ENCODE measurements around the gene ANKAR.

Gene ANKAR

DNA sequence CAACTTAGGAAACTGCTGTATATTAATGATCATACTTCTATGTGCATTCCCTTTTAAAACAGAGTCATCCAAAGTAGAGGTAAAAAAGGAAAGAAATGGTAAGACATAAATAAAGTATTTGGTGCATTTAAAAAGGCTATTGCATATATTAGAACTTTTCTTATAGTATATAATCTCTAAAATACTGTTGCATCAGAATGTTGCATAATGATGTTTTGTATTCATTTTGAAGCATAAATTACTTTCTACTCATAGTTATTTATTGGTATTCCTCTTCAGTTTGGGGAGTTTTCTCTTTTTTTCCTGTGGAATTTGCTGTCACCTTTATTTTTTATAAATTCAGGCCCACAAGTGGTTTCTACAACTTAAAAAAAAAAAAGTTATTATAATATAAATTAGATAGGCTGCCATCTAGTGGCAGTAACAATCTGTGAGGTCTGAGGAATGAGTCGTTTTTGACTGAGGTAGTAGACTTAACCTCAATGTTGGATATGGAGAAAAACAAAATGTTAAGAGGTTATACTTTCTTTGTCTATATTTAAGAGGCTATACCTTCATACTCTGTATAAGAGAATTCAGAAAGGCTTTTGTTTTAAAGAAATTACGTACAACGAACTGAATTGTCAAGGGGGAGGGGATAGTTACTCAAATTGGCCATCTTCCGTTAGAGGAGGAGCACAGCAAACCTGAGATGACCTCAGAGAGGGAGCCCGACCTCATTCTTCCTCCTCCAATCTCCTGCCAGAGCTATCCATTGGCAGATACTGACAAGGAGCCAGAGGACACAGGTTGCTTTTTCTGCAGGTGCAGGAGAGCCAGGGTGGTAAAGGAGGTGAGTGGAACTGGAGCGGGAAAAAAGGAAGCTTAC lies 23.8 kb downstream of the ANKAR start:
- H3K79me2 ChIP-seq (ENCODE audit: insufficient read depth, low read length), result no peaks in the 10 kb centered on the region
- no peaks in the 10 kb centered on the region for H4K20me1 ChIP-seq (ENCODE audit: low read depth, low read length)
- TF ChIP-seq EZH2phosphoT487 (conservative IDR thresholded peaks at IDR 0.05; ENCODE audit: low read length), result no peak
- TF ChIP-seq, protein P1, sequence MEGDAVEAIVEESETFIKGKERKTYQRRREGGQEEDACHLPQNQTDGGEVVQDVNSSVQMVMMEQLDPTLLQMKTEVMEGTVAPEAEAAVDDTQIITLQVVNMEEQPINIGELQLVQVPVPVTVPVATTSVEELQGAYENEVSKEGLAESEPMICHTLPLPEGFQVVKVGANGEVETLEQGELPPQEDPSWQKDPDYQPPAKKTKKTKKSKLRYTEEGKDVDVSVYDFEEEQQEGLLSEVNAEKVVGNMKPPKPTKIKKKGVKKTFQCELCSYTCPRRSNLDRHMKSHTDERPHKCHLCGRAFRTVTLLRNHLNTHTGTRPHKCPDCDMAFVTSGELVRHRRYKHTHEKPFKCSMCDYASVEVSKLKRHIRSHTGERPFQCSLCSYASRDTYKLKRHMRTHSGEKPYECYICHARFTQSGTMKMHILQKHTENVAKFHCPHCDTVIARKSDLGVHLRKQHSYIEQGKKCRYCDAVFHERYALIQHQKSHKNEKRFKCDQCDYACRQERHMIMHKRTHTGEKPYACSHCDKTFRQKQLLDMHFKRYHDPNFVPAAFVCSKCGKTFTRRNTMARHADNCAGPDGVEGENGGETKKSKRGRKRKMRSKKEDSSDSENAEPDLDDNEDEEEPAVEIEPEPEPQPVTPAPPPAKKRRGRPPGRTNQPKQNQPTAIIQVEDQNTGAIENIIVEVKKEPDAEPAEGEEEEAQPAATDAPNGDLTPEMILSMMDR (IDR thresholded peaks at IDR 0.05; ENCODE audit: insufficient read depth, low read length, poor library complexity, severe bottlenecking), result peak; percentile 57
- peak overlapping the region; percentile 64 for H3K27ac ChIP-seq (ENCODE audit: low read depth, low read length)
- H3K4me3 ChIP-seq (ENCODE audit: insufficient read depth, low read length, poor library complexity, severe bottlenecking), result peak overlapping the region; percentile 51
- peaks cover 14% of the 10 kb centered on the region; the same call in 1 of the 2 replicates for H3F3A ChIP-seq (ENCODE audit: insufficient read depth)
- peak overlapping the region; percentile 53 for H3K9ac ChIP-seq (ENCODE audit: low read length)
- H3K4me2 ChIP-seq (ENCODE audit: low read depth, low read length, poor library complexity, severe bottlenecking), result peak overlapping the region; percentile 74
- no peaks in the 10 kb centered on the region for H3K27me3 ChIP-seq (ENCODE audit: low read length)
- no peaks in the 10 kb centered on the region for H3K9me2 ChIP-seq (replicated peaks; ENCODE audit: insufficient read depth, low read length)
- no peaks in the 10 kb centered on the region for H3K36me3 ChIP-seq (ENCODE audit: low read length)
- H2AFZ ChIP-seq (ENCODE audit: low read depth, low read length, severe bottlenecking), result peak overlapping the region; percentile 93
- H3K9me3 ChIP-seq (ENCODE audit: insufficient read depth, low read length), result no peaks in the 10 kb centered on the region

DNA sequence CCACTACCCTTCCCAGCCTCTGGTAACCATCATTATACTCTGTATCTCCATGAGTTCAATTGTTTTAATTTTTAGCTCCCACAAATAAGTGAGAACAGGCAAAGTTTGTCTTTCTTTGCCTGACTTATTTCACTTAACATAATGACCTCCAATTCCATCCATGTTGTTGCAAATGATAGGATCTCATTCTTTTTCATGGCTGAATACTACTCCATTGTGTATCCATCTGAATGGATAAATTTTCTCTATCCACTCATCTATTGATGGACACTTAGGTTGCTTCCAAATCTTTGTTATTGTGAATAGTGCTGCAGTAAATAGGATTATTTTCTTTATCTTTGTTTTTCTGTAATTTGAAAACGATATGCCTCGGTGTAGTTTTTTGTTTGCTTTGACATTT lies 26.2 kb downstream of the ANKAR start:
- Histone ChIP-seq H3K36me3 (ENCODE audit: low read length) (no peaks in the 10 kb centered on the region; the same call in 1 of the 2 replicates), H2AFZ (ENCODE audit: low read depth, low read length, severe bottlenecking) (no peak overlapping the region), H3F3A (ENCODE audit: insufficient read depth) (peaks cover 14% of the 10 kb centered on the region; the same call in 1 of the 2 replicates), H3K4me3 (ENCODE audit: insufficient read depth, low read length, poor library complexity, severe bottlenecking) (no peak overlapping the region), H3K4me2 (ENCODE audit: low read depth, low read length, poor library complexity, severe bottlenecking) (no peak overlapping the region), H3K9me2 (replicated peaks; ENCODE audit: insufficient read depth, low read length) (no peaks in the 10 kb centered on the region), H3K27me3 (ENCODE audit: low read length) (no peaks in the 10 kb centered on the region), H3K9me3 (ENCODE audit: insufficient read depth, low read length) (no peaks in the 10 kb centered on the region), H3K79me2 (ENCODE audit: insufficient read depth, low read length) (no peaks in the 10 kb centered on the region), H3K9ac (ENCODE audit: low read length) (no peak overlapping the region), H4K20me1 (ENCODE audit: low read depth, low read length) (no peaks in the 10 kb centered on the region), H3K27ac (ENCODE audit: low read depth, low read length) (no peak overlapping the region)
- no peak for TF ChIP-seq EZH2phosphoT487 (conservative IDR thresholded peaks at IDR 0.05; ENCODE audit: low read length)
- TF ChIP-seq, protein P1 (IDR thresholded peaks at IDR 0.05; ENCODE audit: insufficient read depth, low read length, poor library complexity, severe bottlenecking), result no peak

DNA sequence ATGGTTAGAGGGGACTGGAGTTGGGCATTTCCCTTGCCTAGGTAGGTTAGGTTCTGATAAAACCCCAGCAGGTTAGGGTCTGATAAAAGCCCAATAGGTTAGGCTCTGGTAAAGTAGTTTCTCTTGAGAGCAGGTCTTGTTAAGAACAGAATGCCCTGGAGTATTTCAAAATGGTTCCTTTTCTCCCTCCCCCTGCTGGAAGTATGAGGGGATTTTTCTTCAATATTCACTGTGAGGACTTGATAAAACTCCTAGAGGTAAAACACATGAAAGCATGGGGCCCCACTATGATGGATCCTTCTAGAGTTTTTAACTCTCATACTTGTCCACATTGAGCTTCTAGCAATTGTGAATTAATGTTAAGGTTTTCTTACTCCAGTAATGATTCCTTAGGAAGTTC lies 27.6 kb downstream of the ANKAR start:
- Histone ChIP-seq H3K27ac (ENCODE audit: low read depth, low read length) (no peak overlapping the region), H3K4me2 (ENCODE audit: low read depth, low read length, poor library complexity, severe bottlenecking) (no peak overlapping the region), H3K9me2 (replicated peaks; ENCODE audit: insufficient read depth, low read length) (no peaks in the 10 kb centered on the region), H3K27me3 (ENCODE audit: low read length) (no peaks in the 10 kb centered on the region), H3K9ac (ENCODE audit: low read length) (no peak overlapping the region), H3K36me3 (ENCODE audit: low read length) (no peaks in the 10 kb centered on the region; the same call in 1 of the 2 replicates), H3K9me3 (ENCODE audit: insufficient read depth, low read length) (no peaks in the 10 kb centered on the region), H3K79me2 (ENCODE audit: insufficient read depth, low read length) (no peaks in the 10 kb centered on the region), H2AFZ (ENCODE audit: low read depth, low read length, severe bottlenecking) (no peak overlapping the region), H3K4me3 (ENCODE audit: insufficient read depth, low read length, poor library complexity, severe bottlenecking) (no peak overlapping the region), H4K20me1 (ENCODE audit: low read depth, low read length) (no peaks in the 10 kb centered on the region), H3F3A (ENCODE audit: insufficient read depth) (peaks cover 11% of the 10 kb centered on the region; the same call in 1 of the 2 replicates)
- TF ChIP-seq, protein P1 (IDR thresholded peaks at IDR 0.05; ENCODE audit: insufficient read depth, low read length, poor library complexity, severe bottlenecking), result no peak
- TF ChIP-seq EZH2phosphoT487 (conservative IDR thresholded peaks at IDR 0.05; ENCODE audit: low read length), result no peak
